Effector memory CD8-positive, alpha-beta T cell (primary cell): Measurements from ENCODE around the gene OR52E5.

ENCODE experiments used
- ATAC-seq: fragments of 150-1000 bp; cut with Tn5 transposase; replicated peaks from 2 replicates; pipeline ENCODE4 v1.10.0; 2021; ENCODE audit warnings: mild to moderate bottlenecking, moderate library complexity
- DNase-seq, 3 experiments: peaks; one replicate each; pipeline ENCODE4 v3.0.0; 2021
- H3K27ac Mint-ChIP-seq, 2 donors: one replicate each; pipeline ENCODE4 v1.8.0; 2022; ENCODE audit warnings: mild to moderate bottlenecking in 2 of 2, mixed read lengths in 2 of 2, moderate library complexity in 2 of 2
- H3K27me3 Mint-ChIP-seq, 2 donors: one replicate each; pipeline ENCODE4 v1.8.0; 2022; ENCODE audit warnings: mixed read lengths in 2 of 2
- H3K36me3 Mint-ChIP-seq: one replicate; pipeline ENCODE4 v1.8.0; 2022; ENCODE audit warnings: mild to moderate bottlenecking, moderate library complexity, mixed read lengths; ENCODE audit not compliant: insufficient read depth
- H3K4me1 Mint-ChIP-seq, 2 donors: one replicate each; pipeline ENCODE4 v1.8.0; 2022; ENCODE audit warnings: low read depth in 2 of 2, mixed read lengths in 2 of 2
- H3K4me3 Mint-ChIP-seq, 2 donors: one replicate each; pipeline ENCODE4 v1.8.0; 2022; ENCODE audit warnings: mild to moderate bottlenecking in 2 of 2, mixed read lengths in 2 of 2, moderate library complexity in 2 of 2
- H3K9me3 Mint-ChIP-seq, 2 donors: one replicate each; pipeline ENCODE4 v1.8.0; 2022; ENCODE audit warnings: mixed read lengths in 2 of 2

The OR52E5 gene

GRCh38 chr11:5941951-5942350 lies 48.9 kb downstream of the OR52E5 start, which contains the start of gene OR56A3:
TSS of gene OR56A3 (plus strand) at chr11:5942251. CDS start at chr11:5947347, 5,096 bp downstream.
- H3K36me3 Mint-ChIP-seq: no peaks in the 10 kb centered on the region
- H3K27ac Mint-ChIP-seq: no peak within 1 kb of the TSS
- ATAC-seq: no peak
- DNase-seq: no peak
- no peaks in the 10 kb centered on the region for H3K9me3 Mint-ChIP-seq
- H3K4me3 Mint-ChIP-seq: no peak within 1 kb of the TSS
- H3K27me3 Mint-ChIP-seq: peaks cover 25 to 37% of the 10 kb centered on the region in 2 donors
- no peaks in the 10 kb centered on the region for H3K4me1 Mint-ChIP-seq
